ENCODE data around the gene MAP4K4. TPM values are rescaled to one million over a fixed set of nuclear protein-coding genes. Genes with fewer than 3 reads are reported as not detected.
A peak's percentile ranks its signal among the peaks of the same experiment; 100 is the strongest.

Gene MAP4K4
- total RNA-seq, 1 donor from 2014 or later, result 122 TPM

DNA sequence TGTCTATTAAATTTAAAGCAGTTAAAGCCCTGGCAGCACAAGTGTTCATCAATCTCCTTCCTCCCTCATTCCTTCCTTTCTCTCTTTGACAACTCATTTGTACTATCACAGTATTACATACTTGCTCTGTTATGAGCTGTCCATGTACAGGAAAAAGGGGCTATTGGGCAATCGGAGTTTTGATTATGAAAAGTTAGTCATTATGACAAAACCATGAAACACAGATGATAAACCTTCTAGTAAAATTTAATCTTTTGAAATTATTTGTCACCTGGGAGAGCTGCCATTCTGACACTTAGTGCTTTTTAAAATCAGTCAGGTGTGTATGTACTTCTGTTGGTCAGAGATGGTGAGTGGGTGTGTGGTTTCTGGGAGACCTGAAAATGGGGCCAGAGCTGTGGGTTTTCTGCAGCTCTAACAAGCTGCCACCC lies 39.4 kb downstream of the MAP4K4 start:
- H3K27ac Mint-ChIP-seq (ENCODE audit: unreplicated experiment), result peak overlapping the region; percentile 67

DNA sequence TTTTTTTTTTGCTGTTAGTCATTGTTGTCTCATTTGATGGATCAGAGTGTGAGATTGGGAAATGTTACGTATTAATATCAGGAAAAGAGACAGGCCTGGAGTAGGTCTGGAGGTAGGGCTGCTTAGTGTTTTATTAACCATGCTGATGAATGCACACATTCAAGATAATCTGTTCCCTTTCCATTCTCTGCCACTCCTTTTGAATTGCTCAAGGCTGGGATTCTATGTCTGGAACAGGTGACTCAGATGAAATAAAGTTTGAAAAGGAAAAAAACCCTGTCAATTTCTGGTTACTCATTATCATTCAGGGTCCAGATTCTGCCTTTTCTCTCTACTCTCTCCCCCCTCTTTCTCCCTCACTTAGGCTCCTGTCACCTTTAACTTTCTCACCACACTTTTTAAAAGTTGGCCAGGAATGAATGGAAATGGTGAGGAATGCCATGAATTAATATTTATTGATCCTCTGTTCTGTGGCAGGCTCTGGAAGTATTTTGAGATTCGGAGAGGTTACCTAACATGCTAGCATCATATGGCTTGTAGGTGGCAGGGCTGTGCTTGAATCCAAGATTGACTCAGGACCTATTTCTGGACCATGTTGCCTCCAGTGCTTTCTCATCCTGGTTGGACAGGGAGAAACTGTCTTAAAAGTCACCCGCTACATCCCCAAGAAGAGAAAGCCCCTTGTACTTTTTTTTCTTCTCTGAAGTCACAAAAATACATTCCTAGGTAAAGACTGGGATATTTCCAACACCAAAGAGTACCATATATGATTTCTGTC lies 40.2 kb downstream of the MAP4K4 start:
- Mint-ChIP-seq H3K27ac (ENCODE audit: unreplicated experiment) (no peak overlapping the region), H3K4me3 (ENCODE audit: unreplicated experiment) (no peak overlapping the region), H3K9me3 (ENCODE audit: low read depth) (no peaks in the 10 kb centered on the region), H3K36me3 (ENCODE audit: low read depth) (no peaks in the 10 kb centered on the region), H3K4me1 (ENCODE audit: low read depth) (peaks cover 73% of the 10 kb centered on the region), H3K27me3 (ENCODE audit: low read depth) (no peaks in the 10 kb centered on the region)
- DNase-seq (ENCODE audit: low spot score), result no peak
- TF ChIP-seq, protein P1, sequence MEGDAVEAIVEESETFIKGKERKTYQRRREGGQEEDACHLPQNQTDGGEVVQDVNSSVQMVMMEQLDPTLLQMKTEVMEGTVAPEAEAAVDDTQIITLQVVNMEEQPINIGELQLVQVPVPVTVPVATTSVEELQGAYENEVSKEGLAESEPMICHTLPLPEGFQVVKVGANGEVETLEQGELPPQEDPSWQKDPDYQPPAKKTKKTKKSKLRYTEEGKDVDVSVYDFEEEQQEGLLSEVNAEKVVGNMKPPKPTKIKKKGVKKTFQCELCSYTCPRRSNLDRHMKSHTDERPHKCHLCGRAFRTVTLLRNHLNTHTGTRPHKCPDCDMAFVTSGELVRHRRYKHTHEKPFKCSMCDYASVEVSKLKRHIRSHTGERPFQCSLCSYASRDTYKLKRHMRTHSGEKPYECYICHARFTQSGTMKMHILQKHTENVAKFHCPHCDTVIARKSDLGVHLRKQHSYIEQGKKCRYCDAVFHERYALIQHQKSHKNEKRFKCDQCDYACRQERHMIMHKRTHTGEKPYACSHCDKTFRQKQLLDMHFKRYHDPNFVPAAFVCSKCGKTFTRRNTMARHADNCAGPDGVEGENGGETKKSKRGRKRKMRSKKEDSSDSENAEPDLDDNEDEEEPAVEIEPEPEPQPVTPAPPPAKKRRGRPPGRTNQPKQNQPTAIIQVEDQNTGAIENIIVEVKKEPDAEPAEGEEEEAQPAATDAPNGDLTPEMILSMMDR (IDR thresholded peaks at IDR 0.05), result no peak

More for the DNA sequence above, 39.4 kb downstream of the MAP4K4 start:
- Mint-ChIP-seq H3K27me3 (ENCODE audit: low read depth) (no peaks in the 10 kb centered on the region), H3K4me1 (ENCODE audit: low read depth) (peaks cover 72% of the 10 kb centered on the region), H3K4me3 (ENCODE audit: unreplicated experiment) (no peak overlapping the region), H3K36me3 (ENCODE audit: low read depth) (no peaks in the 10 kb centered on the region), H3K9me3 (ENCODE audit: low read depth) (no peaks in the 10 kb centered on the region)
- no peak for DNase-seq (ENCODE audit: low spot score)
- TF ChIP-seq, protein P1 (IDR thresholded peaks at IDR 0.05), result no peak

DNA sequence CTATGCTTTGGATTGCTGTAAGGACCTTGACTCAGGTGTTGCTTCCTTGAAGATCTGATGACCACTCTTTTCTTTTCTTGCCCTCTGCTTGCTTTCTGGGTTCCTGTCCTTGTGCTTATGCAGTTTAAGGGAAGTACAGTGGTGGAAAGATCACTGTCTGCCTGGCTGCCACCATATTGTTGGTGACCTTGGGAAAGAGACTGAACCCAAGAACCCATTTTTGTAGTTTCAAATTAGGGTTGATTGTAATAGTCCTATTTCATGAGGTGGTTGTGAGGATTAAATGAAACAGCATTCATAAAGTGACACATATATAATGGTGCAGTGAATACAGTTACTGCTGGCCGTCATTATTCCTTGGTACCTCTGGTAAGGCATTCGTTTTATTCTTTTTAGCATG lies 41.1 kb downstream of the MAP4K4 start:
- TF ChIP-seq, protein P1 (IDR thresholded peaks at IDR 0.05), result no peak

DNA sequence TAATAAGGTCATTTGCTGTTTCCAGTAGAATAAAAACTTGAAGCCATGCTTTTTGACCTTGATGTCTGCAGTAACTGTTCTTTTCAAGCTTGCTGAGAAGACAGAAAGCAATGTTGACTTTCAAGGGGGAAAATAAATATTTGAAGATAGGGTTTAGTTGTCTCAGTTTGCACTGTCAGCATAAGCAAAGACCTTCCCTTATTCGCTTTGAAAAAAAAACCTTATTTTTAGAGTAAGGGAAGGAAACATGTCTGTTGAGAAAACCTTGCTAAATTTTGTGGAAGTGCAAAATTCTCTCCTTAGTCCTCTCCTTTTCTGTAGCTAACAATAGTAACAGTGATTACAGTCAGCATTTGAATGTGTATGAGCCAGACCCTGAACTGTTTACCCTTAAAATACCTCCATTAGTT lies 43.1 kb downstream of the MAP4K4 start:
- Mint-ChIP-seq H3K9me3 (ENCODE audit: low read depth) (no peaks in the 10 kb centered on the region), H3K36me3 (ENCODE audit: low read depth) (no peaks in the 10 kb centered on the region), H3K27me3 (ENCODE audit: low read depth) (no peaks in the 10 kb centered on the region), H3K4me1 (ENCODE audit: low read depth) (peaks cover 66% of the 10 kb centered on the region), H3K4me3 (ENCODE audit: unreplicated experiment) (no peak overlapping the region), H3K27ac (ENCODE audit: unreplicated experiment) (peak overlapping the region; percentile 18)
- DNase-seq (ENCODE audit: low spot score), result no peak
- TF ChIP-seq, protein P1 (IDR thresholded peaks at IDR 0.05), result no peak

More for the DNA sequence above, 41.1 kb downstream of the MAP4K4 start:
- peak overlapping the region; percentile 55 for H3K27ac Mint-ChIP-seq (ENCODE audit: unreplicated experiment)
- no peak overlapping the region for H3K4me3 Mint-ChIP-seq (ENCODE audit: unreplicated experiment)
- H3K4me1 Mint-ChIP-seq (ENCODE audit: low read depth), result peaks cover 71% of the 10 kb centered on the region
- H3K9me3 Mint-ChIP-seq (ENCODE audit: low read depth), result no peaks in the 10 kb centered on the region
- no peak for DNase-seq (ENCODE audit: low spot score)
- no peaks in the 10 kb centered on the region for H3K27me3 Mint-ChIP-seq (ENCODE audit: low read depth)
- no peaks in the 10 kb centered on the region for H3K36me3 Mint-ChIP-seq (ENCODE audit: low read depth)

DNA sequence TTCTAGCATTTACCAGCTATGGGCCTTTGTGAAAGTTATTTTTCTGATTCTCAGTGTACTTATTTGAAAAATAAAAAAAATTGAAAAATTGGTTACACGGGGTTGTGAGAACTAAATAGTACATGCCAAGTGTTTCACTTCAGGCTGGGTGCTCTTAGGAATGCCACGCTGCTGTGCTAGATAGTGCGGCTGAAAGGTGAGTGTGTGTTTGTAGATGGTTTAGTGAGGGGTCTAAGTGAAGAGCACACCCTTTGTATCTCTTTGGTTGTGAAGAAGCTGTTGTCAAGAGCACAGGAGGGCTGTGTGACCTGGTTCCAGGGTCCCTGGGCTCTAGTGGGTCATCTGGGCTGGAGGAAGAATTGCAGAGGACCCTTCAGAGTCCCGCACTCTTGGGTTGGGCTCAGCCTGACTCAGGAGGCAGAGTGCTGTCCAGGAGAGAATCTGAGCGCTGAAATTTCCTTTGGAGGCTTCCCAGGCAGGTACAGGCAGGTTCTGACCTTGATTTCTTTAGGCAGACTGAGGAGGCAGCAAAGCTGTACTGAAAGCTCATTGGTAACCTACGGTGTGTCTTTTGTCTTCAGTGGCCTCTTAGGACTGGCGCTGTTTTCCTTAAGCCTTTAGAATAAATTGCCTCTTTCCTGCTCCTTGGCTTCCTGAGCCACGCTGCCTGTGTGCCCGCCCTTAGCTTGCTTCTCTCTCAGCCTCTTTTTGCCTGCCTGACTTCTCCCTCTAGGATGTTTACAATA lies 44.4 kb downstream of the MAP4K4 start:
- no peak for DNase-seq (ENCODE audit: low spot score)
- TF ChIP-seq, protein P1 (IDR thresholded peaks at IDR 0.05), result no peak

More for the DNA sequence above, 44.4 kb downstream of the MAP4K4 start:
- Mint-ChIP-seq H3K4me1 (ENCODE audit: low read depth) (peaks cover 67% of the 10 kb centered on the region), H3K9me3 (ENCODE audit: low read depth) (no peaks in the 10 kb centered on the region), H3K27me3 (ENCODE audit: low read depth) (no peaks in the 10 kb centered on the region), H3K4me3 (ENCODE audit: unreplicated experiment) (peak overlapping the region; percentile 31), H3K36me3 (ENCODE audit: low read depth) (no peaks in the 10 kb centered on the region), H3K27ac (ENCODE audit: unreplicated experiment) (peak overlapping the region; percentile 86)

All from chondrocyte (in vitro differentiated cells).